GM18526 (cell line): ENCODE measurements around the gene CCDC88C.
A peak's percentile ranks its signal among the peaks of the same experiment; 100 is the strongest.

Experiments used
- POLR2A ChIP-seq: IDR thresholded peaks from 3 replicates; pipeline ENCODE4 v1.6.1; 2011; ENCODE audit not compliant: insufficient read length; ENCODE audit errors: extremely low read depth

Gene CCDC88C

GRCh38 chr14:91418387-91419043, 895 bp upstream of the CCDC88C start:
- TF ChIP-seq POLR2A = no peak

GRCh38 chr14:91417983-91418386, 365 bp upstream of the CCDC88C start:
- TF ChIP-seq POLR2A = no peak

- no peak for TF ChIP-seq POLR2A
Measured at GRCh38 chr14:91416744-91417119, 888 bp downstream of the CCDC88C start.

GRCh38 chr14:91415794-91416743, 1.6 kb downstream of the CCDC88C start:
- peak; percentile 37 for TF ChIP-seq POLR2A

GRCh38 chr14:91414475-91414833, 3.2 kb downstream of the CCDC88C start:
- TF ChIP-seq POLR2A = no peak

- no peak for TF ChIP-seq POLR2A
Measured at GRCh38 chr14:91413547-91414474, 3.8 kb downstream of the CCDC88C start.

GRCh38 chr14:91412939-91413338, 4.7 kb downstream of the CCDC88C start:
- TF ChIP-seq POLR2A = no peak

- no peak for TF ChIP-seq POLR2A
Measured at GRCh38 chr14:91410771-91411536, 6.7 kb downstream of the CCDC88C start.

- no peak for TF ChIP-seq POLR2A
Measured at GRCh38 chr14:91409928-91410718, 7.5 kb downstream of the CCDC88C start.

GRCh38 chr14:91406982-91407381, 10.6 kb downstream of the CCDC88C start:
- no peak for TF ChIP-seq POLR2A

GRCh38 chr14:91406451-91406850, 11.2 kb downstream of the CCDC88C start:
- no peak for TF ChIP-seq POLR2A

- no peak for TF ChIP-seq POLR2A
Measured at GRCh38 chr14:91405724-91406435, 11.7 kb downstream of the CCDC88C start.

- TF ChIP-seq POLR2A = no peak
Measured at GRCh38 chr14:91405241-91405721, 12.3 kb downstream of the CCDC88C start.
